NK-92 (cell line): Measurements from ENCODE around the gene FOXP4.

Experiments used
- DNase-seq: peaks from one replicate; lab custom pipeline; 2025; ENCODE audit not compliant: unreplicated experiment; lab: John Stamatoyannopoulos, UW

FOXP4 gene

DNA sequence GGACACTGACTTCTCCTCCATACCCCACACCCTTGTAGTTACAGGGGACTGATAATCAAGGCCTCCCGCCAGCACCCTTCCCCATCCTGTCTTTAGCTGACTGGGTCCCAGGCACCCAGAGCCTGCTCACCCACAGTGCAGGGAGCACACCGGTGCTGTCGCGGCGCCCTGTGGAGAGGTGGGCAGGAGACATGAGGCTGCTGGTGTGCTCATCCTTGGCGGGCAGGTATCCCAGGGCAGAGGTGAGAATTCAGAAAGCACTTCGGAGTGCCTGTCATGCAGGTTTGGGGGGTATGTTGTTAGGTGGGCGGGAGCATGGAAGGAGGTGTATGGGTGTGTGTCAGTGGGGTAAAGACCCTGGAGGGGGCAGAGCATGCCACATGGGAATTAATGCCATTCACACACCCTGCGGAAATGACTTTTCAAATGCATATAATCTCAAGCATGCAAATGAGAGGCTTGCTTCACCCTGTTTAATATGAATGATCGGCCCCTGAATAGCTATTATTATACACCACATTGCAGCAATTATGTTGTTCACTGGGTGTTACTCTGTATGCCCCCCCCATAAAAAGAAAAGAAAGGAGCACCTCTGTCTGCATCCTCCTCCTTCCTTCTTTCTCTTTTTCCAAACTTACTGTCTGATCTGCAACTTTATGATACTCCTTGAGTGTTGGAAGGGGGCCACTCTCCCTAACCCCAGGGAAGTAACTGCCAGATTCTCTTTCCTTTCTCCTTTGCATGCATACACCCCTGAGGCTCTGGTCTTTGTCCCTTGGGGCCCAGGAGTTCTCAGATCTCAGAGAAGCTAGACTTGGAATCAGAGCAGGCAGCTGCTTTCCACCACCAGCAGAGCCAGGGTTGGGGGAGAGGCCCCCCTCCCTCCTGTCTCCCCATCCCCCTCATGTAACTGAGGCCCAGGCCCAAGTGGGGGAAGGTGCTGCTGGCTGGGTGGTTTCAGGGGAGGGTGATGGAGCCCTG is 16.0 kb downstream of the FOXP4 start:
- DNase-seq = no peak

DNA sequence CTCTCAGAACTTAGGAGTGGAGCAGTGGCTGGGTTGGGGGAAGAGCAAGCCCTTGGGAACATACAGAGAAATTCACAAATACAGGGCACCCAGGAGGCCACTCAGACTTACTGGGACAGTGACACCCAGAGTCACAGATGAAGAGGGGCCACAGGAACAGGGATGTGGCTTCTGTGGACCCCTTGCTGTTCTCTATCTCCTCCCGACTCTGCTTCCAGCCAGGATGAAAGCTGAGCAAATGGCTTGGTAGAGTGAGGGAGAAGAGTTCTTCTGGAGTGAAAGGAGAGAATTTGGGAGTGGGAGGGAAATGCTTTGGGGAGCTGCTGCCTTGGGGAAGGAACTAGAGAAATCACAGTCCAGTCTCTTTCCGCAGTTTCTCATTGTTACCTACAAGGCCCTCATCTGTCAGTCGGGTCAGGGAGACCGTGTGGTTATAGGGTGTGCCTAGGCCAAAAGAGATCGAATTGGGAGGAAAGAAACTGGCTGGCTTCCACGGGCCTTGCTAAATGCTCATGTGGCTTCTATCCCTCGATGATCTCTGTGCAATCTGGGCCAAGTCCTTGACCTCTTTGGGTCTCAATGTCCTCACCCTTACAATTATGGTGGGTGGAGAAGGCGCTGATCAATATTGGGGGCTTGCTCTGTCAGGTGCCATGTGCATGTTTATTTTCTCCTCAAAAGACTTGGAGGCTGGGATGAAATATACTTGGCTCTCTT is 17.0 kb downstream of the FOXP4 start:
- no peak for DNase-seq

- no peak for DNase-seq
Measured at GRCh38 chr6:41564448-41565142, 18.4 kb downstream of the FOXP4 start.

DNA sequence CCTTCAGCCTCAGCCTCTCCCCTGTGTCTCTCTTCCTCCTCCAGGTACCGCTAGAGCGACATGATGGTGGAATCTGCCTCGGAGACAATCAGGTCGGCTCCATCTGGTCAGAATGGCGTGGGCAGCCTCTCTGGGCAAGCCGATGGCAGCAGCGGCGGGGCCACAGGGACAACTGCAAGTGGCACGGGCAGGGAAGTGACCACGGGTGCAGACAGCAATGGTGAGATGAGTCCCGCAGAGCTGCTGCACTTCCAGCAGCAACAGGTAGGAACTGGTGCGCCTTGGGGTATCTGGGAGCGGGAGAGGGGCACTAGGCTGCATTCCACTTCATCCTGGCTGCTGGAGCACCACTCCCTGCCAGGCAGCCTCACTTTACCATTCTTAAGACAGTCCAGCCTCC is 19.5 kb downstream of the FOXP4 start:
- DNase-seq = no peak

DNA sequence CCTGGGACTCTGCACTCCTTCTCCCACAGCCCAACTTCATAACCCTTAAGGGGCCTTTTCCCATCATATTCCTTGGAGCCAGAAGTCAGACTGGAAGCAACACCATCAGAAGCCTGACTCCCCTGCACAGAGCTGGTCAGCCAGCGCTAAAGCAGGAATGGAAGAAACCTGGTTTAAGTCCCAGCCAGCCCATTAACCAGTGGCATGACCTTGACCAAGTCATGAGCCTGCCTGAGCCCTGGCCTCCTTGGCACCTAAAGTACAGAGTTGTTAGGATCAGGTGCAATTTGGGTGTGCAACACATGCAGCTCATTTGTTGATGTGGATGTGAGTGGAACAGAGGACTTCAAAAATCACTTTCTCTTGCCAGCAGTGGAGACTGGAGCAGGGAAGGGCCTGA is 20.8 kb downstream of the FOXP4 start:
- DNase-seq = no peak

DNA sequence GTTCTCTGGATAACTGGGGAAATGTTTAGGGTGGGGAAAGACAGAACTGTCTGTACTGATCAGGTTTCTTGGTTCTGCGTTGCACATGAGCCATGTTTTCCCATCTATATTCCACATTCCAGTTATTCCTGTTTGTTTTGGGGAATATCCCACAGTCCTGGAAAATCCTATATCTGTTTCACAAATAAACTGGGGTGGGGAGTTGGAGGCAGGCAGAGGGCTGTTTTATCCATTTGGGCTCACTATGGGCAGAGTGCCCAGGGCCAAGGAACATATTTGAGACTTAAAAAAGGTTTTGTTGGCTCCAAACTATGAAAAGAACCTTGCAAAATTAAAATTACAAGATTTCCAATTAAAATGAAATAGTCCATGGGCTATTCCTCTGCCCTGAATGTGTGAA is 21.5 kb downstream of the FOXP4 start:
- DNase-seq = no peak

DNA sequence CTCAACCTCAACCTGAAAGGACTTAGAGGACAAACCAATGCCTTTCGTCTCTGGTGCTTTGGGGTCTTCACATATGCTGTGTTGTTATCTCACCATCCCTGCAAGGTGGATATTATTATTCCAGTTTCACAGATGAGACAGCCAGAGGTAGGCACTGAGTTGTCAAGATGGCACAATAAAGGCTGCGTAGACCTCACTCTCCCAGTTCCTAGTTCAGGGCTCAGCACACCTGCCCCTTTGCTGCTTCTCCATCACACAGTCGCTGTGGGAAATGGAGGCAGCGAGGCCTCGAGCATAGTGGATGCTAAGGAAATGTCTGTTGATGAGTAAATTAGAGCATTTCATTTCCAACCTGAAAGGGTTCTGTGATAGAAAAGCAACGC is 22.0 kb downstream of the FOXP4 start:
- DNase-seq = no peak

GRCh38 chr6:41568585-41569384 is 22.6 kb downstream of the FOXP4 start:
- DNase-seq = no peak

DNA sequence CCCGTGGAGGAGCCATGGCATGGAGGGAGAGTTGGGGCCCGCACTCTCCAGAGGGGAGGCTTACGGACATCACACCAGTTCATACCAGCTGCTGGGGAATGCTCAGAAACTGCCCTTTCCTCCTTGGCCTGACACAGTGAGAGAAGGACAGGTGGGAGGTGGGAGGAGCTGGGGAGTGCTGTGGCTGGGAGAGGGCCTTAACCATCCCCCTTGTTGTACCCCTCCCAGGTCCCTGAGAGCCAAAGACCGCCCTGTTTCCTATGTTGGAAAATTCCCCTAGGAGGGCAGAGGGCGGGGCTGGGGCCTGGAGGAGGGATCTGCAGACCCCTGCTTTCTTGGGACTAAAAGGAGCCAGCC is 24.1 kb downstream of the FOXP4 start:
- no peak for DNase-seq

GRCh38 chr6:41571021-41571780 is 25.0 kb downstream of the FOXP4 start:
- DNase-seq = no peak

GRCh38 chr6:41572613-41573012 is 26.4 kb downstream of the FOXP4 start:
- DNase-seq = no peak

GRCh38 chr6:41573276-41573675 is 27.1 kb downstream of the FOXP4 start:
- DNase-seq = no peak

DNA sequence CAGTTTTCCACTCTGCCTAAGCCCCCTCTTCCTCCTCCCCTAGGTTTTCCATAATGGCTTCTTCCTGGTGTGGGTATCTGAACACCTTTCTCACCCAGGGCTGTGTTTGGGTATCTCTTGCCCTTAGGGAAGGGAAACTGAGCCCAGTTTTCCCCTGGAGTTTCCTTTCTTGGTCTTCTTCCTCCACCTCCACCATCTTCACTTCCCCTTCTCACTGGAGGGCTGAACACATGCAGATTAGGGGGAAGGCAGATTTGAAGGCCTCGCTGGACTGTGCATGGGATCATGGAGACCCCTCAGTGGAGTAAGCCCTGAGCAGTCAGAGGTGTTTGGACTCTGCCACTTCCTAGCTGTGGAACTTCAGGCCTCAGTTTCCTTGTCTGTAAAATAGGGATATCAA is 27.8 kb downstream of the FOXP4 start:
- DNase-seq = no peak

DNA sequence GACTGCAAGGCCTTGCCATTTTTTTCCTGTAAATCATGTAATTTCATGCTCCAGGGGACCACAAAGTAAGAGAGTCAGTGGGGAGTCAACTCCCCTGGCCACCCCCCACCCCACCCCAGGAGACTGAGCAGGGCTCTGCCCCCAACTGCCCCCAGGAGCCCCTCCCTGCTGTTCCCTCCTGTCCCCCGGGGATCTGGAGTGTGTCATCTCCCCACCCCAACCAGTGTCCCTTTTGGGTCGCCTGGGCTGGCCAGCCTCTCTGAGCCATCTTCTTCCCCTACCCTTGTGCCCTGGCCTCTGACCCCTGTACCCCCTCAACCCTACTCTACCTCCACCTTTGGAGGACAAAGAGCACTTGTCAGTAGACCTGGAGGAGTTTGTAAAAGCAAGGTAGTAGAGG is 29.4 kb downstream of the FOXP4 start:
- no peak for DNase-seq

DNA sequence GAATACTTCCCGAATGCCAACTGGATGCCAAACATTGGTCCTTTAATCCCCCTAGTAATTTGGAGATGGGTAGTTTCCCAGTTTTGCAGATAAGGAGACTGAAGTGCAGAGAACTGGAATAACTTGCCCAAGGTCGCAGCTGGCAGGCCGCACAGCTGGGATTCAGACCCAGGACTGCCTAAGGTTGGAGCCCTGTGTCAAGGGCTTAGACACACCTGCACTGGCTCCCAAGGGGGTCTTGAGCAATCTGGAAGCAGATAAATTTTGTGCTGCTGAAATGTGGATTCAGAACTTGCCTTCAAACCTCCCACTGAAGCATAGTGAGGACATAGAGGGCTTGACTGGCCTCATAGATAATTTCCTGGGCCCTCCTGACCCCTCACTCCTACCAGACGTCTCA is 30.5 kb downstream of the FOXP4 start:
- DNase-seq = no peak

DNA sequence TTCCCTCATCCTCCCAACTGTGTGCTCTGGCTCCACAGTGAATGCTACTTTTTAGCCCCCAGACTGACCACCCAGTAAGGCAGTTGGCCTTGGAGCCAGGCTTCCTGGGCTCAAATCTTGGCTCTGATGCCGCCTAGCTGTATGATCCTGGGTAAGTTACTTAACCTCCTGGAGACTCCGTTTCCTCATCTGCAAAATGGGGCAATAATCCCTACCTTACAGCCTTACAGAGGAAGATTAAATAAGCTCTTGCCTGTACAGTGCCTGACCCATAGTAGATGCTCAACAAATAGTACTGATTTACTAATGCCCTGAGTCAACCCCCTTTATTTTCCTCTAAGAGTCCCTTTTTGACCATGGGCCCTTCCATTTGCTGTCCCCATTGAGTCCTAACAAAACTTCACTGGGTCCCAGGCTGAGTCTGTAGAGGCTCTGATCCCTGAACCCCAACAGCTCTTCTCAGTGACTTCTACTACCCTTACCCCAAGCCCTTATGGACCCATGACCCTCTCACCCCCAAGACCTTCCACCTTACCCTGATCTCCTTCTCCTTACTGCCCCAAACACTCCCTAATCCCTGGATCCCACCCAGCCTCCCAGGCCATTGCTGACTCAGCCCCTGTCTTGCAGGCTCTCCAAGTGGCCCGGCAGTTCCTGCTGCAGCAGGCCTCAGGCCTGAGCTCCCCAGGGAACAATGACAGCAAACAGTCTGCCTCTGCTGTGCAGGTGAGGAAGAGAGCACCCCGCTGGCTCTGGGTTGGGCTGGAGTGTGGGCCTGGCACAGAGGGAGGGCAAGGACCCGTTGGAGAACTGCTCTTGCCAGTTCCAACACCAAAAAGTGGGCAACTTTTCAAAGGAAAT is 31.4 kb downstream of the FOXP4 start:
- DNase-seq = no peak

GRCh38 chr6:41578217-41579087 is 32.3 kb downstream of the FOXP4 start:
- no peak for DNase-seq

GRCh38 chr6:41579088-41579610 is 33.0 kb downstream of the FOXP4 start:
- DNase-seq = no peak
